Dedifferentiated amniotic fluid mesenchymal stem cell (primary cell): ENCODE data around the gene HSPG2.

ENCODE experiments used
- DNase-seq: peaks from one replicate; pipeline ENCODE4 v3.0.0-alpha.2; 2016; ENCODE audit errors: extremely low spot score

Gene HSPG2

DNA sequence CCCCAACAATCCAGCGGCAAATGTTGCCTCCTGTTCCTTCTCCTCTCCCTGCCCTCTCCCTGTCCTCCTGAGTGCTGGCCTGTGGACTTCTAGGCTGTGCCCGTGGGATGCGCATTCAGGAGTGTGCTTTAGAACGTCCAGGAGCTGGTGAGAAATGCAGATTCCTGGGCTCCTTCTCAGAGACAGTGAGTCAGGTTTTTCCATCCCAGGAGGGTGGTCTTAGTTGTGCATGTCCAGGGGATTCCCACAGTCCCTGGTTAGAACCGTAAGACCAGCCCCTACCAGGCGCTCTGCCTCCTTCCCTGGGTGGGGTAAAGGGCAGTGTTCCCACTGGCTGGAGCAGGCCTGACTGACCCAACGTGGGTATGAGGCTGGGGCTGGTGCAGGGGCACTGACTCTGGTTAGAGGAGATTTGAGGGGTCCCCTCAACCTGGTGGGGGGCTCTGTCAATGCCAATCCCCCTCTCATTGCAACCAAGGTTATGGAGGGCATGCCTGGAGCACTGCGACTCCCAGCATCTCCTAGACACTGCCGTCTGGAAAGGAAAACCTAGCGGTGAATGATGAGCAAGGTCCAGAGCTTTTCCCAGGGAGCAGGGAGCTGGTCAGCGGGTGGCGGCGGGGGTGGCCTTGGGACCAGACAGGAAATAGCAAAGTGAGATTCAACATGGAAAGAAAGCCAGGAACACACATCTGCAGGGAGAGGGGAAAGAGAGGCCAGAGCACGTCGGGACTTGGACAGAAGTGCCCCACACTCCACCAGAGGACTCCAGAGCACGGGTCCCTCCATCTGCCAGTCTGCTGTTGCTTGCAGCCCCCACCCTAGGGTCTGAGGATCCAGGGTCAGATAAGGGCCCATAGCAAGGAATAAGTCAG is 38.5 kb downstream of the HSPG2 start:
- no peak for DNase-seq

DNA sequence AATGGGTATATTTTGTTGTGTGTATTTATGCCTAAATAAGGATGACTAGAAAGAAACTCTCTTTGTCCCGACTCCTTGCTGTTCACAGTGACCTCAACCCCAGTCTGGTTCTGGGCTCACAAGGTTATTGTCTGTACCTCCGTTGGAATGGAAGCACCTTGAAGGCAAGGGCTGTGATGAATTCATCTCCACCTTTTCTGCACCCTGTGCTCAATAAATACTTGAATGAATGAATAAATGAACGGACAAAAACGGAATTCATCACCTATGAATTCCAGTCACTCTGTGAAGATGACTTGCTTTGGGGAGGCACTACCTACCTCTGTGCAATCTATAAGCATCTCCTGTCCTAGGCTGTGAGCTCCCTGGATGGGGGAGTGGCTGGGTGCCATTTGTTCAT is 39.3 kb downstream of the HSPG2 start:
- no peak for DNase-seq

DNA sequence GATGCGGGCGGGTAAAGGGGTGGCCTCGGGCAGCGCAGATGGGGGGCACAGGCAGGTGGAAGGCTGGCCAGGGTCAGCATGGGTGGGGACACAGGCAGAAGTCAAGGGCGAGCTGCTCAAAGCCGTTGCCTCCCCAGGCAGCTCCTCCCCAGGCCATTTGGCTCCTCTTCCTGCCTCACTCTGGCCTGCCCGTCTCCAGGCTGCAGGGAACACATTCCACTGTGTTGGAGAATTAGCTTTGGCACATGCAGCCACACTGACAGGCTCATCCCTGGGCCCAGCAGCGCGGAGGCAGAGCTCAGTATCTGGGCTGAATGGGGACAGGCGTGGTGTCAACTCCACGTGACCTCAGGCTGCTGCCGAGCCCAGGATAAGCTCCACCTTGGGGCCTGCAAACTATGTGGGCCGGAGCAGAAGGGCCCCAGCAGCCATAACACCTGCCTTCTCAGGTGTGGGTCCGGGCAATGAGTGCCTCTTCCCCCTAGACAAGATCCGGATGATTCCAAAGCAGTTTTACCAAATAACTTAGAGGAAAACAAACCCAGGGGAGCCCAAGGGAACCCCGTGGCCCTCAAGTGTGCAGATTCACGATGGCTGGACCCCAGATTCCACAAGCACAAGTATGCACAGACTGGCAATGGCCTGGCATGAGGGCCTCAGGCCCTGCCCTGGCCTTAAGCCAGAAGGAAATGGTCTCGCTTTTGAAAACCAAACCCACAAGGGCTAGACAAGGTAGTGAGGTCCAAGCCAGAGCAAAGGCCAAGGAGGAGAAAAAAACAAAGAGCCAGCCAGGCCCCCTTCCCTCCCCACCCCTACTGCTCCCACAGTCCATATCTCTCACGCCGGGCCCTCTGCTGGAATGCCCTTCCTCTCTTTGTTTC is 40.2 kb downstream of the HSPG2 start:
- peak; percentile 20 for DNase-seq

DNA sequence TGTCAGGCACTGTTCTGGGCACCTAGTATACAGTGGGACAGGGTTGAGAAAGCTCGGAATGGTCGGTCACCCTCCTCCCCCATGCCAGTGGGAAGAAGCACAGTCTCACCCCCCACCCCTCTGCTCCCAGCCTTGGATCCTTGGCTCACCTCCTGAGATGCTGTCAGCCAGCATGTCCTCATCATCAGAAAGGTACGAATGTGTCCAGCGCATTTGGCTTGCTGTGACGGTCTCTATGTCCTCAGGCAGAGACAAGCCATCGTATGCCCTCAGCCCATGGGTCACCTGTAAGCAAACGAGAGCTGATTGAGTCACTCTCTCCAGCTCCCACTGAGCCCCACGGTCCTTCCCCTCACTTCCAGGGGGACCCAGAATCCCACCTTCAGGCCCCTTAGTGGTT is 41.1 kb downstream of the HSPG2 start:
- DNase-seq = no peak

DNA sequence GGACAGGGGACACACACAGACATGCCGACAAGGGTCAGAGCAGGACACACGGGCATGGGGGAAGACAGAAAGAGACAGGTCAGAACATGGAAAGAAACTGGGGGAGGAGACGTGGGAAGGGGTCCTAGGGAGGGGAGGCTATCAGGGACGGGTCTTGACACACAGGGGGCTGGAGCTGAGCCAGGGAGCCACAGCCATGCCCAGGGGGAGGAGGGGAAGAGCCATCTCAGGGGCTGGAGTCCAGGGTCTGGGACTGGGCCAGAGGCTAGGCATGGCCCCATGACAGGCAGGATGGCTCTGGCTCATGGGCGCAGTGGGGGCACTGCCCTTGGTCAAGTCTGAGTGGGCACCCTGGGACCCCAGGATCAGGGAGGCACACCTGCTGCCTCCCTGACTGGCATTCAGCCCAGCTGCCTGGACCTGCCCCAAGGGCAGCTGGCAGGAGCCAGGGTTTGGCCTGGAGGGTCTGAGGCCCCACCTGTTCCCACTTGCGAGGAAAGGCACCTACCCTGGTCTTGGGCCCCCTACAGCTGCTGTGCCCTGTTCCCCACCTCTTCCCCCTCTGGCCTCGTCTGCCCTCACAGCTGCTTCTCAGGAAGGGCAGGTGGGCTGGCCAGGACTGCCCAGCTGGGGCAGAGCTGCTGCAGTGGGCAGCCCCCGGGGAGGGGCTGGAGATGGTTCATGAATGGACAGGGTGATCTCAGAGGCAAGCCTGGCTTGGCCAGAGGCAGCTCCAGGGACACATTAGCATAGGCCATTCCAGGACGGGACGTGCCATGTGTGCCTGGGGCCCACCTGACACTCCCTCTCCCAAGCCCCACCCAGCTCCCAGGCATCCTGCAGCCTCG is 42.9 kb downstream of the HSPG2 start:
- DNase-seq = no peak

DNA sequence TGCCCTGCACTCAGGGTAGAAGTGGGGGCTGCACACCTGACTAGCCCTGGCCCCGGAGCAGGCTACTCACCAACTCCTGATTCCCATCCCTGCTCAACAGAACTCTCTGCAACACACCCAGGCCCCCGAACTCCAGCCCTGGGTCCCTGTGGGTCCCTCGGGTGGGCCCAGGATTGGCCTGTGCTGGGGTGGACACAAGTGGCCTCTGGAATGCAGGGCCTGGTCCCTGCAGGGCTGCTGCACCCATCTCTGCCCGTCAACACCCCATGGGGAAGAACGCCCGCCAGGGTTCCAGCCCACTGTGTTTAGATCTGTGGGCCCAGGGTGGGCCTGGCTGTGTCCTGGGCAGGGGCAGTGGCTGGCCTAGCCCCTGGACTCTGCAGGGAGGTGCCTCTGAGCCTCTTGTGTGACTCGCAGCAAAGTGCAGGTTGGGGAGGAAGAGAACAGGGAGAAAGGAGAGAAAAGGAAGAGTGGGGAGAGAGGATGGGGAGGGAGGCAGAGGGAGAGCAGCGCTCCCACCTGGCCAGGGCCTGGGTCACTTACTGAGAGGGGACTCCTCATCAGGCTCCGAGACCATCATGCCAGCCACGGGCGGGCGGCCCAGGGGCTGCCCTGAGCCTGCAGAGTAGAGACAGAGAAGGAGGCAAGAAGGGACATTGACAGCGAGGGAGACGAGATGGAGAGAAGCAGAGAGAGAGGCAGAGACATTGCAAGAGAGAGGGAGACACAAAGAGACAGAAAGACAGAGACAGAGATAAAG is 43.9 kb downstream of the HSPG2 start:
- DNase-seq = no peak

DNA sequence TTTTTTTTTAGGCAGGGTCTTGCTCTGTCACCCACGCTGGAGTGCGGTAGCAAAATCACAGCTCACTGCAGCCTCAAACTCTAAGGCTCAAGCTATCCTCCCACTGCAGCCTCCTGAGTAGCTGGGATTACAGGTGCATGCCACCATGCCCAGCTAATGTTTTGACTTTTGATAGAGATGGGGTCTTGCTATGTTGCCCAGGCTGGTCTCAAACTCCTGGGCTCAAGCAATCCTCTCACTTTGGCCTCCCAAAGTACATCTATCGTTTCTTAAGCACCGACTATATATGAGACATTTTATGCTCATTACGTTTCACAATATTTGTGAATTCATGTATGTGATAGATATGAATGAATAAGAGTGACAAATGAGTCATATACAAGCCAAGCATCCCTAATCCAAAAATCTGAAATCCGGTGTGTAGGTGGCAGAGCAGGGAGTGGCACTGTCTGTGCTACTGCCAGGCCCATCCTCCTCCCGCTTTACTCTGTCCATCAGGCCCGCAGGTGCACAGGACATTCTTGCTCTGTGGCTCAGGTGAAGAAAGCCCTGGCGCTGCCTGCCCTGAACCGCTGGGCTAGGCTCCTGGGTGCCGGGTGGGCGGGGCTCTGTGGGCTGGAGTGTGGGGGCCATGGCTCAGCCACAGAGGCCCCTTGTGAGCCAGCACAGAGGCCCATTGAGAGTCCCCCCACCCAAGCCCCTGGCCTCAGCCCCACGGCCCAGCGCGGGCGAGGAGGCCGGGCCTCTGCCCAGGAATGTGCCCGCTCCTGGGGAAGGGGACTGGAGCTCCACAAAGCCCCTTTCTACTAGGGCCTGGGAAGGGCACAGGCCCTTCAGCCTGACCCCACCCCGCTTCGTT is 45.3 kb downstream of the HSPG2 start:
- DNase-seq = no peak

DNA sequence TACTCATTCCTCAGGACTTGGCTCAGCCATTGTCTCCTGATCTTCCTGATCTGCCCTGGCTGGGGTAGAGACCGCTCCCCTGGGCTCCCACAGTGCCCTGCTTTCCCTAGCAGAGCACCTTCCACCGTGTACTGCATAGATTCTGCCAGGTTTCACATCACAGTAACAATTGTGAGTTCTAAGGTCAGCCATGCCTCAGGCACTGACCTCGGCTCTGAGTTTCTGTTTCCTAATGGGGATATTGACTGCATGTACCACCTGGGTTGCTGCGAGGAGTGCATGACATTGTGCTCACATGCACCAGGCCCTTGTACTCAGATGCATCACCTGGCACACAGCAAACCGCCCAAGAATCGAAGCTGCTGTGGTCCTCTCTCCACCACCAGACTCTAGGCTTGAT is 46.0 kb downstream of the HSPG2 start:
- no peak for DNase-seq

DNA sequence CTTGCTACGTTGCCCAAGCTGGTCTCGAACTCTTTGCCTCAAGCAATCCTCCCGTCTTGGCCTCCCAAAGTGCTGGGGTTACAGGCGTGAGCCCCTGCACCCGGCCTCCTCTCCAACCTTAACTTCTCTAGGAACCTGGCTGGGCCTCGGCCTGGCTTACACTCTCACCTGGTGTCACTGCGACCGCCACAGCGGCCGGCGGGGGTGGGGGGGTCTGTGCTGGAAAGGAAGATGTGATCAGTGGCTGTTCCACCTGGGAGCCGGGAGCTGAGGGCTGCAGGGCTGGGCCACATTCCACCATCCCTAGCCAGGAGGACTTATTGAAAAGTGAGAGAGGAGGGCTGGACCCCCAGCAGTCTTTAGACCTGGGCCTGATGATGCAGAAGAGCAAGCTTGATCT is 48.6 kb downstream of the HSPG2 start:
- DNase-seq = no peak

DNA sequence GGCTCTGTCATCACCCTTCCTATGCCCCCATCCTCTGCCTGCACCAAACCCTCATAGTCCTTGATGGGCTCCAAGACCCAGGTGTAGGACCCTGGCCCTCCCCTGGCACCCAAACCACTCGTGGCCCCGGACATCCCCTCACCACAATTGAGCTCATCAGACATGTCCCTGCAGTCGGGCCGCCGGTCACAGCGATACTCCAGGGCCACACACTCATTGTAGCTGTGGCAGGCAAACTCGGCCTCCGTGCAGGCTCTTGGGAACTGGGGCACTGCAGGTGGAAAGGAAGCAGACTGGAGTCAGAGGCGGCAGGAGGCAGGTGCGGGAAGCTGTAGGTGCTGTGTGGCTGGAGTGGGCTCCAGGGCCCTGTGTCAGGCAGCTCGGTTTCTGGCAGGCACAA is 49.3 kb downstream of the HSPG2 start:
- no peak for DNase-seq

DNA sequence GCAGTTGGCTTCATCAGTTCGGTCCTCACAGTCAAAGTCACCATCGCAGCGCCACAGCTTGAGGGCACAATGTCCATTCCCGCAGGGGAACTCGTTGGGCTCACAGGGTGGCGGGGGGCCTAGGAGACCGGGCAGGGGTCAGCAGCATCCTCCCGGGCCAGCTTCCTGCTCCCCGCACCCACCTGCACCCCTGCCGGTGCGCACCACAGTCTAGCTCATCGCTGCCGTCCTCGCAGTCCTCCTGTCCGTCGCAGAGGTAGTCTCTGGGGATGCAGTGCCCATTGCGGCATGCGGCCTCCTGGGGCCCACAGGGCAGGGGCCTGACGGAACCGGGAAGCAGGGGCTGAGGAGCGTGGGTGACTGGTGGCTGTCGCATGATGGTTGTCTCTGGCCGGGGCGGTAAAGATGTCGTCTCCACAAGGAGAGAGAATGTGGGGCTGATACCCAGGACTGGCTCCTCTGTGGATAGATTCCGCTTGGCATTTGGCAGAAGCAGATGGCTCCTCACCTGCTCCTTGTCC is 49.8 kb downstream of the HSPG2 start:
- DNase-seq = no peak

DNA sequence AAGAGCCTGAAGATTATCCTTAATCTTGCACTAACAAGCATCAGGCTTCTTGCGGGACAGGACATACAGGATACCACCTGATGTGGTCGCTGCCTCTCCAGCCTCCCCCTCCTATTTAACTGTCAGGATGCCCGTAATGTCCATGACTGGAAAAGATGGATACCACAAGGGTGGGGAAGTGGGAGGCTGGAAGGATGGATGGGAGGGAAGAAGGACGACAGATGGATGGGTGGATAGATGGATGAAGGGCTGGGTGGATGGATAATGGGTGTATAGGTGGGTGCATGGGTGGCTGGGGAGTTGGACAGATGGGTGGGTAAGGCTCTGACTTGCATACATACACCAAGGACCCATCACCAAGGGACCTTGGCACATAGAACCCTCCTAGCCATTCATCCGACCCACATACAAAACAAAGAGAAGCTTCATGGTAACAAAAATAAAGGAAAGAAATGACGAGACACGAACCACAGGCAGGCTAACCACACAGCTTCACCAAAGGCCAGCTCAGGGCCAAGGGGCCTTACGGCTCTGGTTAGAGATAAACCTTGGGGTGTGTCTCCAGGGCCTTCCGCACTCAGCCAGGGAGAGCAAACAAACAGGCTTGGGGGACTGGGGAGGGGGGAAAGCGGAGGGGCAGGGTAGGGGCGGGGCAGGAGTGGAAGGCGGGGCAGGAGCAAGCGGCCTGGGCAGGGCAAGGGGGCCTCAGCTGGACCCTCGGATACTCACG is 50.5 kb downstream of the HSPG2 start:
- no peak for DNase-seq

DNA sequence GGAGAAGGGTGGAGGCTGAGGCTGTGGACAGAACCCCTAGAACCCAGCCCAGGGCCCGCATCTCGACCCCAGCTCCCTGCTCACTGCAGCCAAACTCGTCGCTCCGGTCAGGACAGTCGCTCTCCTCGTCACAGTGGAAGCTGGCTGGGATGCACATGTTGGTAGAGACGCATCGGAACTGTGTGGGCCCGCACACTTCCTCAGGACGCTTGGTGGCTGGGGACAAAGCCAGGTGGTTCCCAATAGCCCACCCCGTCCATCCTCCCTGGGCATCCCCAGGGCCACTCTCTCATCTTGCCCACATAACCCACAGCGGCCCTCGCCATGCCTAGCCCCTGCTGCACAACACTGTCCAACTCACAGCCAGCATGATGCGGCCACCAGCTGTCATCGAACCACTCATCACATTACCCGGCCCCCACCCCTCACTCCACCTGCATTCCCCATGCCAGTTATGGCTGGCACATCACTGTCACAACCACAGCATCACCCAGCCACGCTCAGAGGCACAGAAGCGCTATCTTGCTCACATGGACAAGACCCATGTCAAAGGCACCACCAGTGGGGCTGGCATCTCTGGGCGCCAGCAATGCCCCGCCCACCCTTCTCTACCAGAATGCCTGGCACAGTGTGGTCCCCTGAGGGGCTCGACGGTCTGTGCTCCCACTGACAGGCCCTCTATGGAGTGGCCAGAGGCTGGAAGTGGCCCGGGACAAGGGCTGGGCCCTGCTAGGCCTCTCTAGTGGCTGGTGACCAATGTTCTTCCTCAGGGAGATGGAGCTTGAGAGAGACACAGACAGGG is 51.7 kb downstream of the HSPG2 start:
- DNase-seq = no peak

DNA sequence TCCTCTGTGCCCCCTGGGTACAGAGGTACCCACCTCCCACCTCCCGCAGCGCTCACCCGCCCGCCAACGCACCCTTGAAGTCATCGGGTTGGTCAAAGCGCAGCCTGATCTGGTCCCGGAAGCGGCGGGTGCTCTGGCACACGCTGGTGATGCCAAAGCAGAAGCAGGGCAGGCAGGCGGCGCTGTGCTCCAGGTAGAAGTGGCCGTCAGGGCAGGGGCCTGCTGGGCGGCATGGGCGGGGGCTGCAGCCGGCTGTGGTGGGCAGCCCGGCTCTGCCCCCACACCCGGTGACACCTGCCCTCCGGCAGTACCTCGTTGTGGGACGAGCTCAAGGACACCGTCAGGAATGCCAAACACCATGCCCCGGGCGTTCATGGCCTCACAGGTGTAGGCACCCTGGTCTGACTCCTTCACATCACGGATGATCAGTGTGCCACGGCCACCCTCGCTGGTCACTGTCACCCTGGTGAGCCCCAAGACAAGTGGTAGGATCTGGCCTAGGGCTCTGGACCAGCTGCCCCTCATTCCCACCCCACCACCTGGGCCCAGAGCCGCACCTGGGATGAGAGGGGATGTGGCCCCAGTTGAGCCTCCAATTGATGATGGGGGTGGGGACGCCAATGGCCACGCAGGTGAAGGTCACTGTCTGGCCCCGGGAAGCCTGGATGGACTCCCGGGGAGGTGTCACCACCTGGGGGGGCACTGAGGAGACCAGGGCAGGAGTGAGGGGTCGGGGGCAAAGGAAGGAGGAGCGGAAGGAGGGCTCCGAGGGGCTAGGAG is 52.5 kb downstream of the HSPG2 start:
- no peak for DNase-seq

DNA sequence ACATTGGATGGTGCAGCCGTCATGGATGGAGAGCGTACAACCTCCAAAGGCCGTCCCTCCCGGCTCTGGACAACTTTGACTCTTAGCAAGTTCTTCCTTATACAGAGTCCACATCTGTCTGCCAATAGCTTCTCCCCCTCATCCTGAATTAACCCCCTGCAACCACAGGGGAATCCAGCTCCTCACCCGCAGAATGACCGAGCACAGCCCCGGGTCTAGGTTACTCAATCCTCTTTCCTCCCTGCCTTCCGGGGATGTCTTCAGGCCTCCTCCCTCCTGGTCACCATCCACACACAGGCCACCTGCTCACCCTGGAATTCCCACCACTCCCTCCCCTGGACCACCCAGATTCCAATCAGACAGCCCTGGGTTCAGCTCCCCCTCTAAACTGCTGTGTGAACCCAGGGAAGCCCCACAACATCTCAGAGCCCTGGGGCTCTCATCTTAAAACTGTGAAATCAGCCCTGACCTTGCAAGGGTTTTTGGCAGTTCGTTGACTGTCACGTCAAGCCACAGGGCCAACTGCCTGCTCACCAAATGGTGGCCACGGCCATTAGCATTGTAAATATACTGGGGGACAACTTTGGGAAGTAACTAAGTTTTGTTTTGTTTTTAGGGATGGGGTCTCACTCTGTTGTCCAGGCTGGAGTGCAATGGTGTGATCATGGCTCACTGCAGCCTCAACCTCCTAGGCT is 54.2 kb downstream of the HSPG2 start:
- DNase-seq = no peak

DNA sequence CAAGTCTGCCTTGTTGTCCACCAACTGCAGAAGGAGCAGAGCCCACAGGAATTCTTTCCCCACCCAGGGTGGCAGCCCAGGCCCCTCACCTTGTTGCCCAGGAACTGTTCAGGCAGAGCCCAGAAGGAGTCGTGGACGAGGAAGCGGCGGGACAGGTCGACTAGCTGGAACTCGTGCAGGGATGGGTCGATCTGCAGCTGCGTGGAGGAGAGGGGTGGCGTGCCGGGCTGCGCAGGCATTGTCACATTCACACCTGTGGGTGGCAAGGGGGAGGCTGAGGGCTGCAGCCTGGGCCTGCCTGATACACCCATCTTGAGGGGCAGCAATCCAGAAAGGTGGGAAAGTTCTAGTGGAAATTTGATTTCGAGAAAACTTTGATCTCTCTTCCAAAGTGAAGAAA is 55.9 kb downstream of the HSPG2 start:
- DNase-seq = no peak

DNA sequence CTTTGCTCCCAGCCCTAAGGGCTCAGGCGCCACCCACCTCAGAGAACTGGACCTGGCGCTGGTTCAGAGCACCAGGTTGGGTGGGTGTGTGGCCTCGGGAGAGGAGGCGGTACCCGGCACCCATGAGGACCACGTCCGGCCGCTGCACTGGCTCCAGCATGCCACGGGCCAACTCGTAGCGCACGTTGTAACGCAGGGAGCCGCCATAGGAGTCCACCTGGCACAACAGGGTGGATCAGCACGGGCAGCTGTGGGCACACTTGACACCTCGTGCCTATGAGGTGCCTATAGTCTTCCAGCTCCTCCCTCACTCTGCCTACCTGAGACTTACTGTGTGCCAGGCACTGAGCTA is 56.5 kb downstream of the HSPG2 start:
- DNase-seq = no peak
